ENCODE measurements around the gene CDK8. TPM values are rescaled to one million over a fixed set of nuclear protein-coding genes. Genes with fewer than 3 reads are reported as not detected.

The CDK8 gene
- total RNA-seq, 4 donors from 2014 or later, result 6.7 to 17.9 (median 15.4) TPM

- H3K4me3 ChIP-seq, result no peak overlapping the region
- TF ChIP-seq CTCF (IDR thresholded peaks at IDR 0.05), result no peak
- TF ChIP-seq POLR2A (IDR thresholded peaks at IDR 0.05), result no peak
- intact Hi-C loops (cut with DNase I; ENCODE audit: low total_unique reads), result no loop called here
- H3K27me3 ChIP-seq, result no peaks in the 10 kb centered on the region
- H3K4me1 ChIP-seq, result no peaks in the 10 kb centered on the region
- no peak overlapping the region for H3K27ac ChIP-seq
- H3K36me3 ChIP-seq, result no peaks in the 10 kb centered on the region
- H3K9me3 ChIP-seq, result no peaks in the 10 kb centered on the region
- no peak for DNase-seq
These were observed 183.0 kb downstream of the CDK8 start for GRCh38 chr13:26436914-26437313.

- H3K36me3 ChIP-seq, result no peaks in the 10 kb centered on the region
- TF ChIP-seq CTCF (IDR thresholded peaks at IDR 0.05) (no peak), POLR2A (IDR thresholded peaks at IDR 0.05) (no peak)
- no peak for DNase-seq
- intact Hi-C loops (cut with DNase I; ENCODE audit: low total_unique reads), result no loop called here
- no peak overlapping the region for H3K4me3 ChIP-seq
- H3K9me3 ChIP-seq, result no peaks in the 10 kb centered on the region
- H3K4me1 ChIP-seq, result no peaks in the 10 kb centered on the region
- no peaks in the 10 kb centered on the region for H3K27me3 ChIP-seq
- peak overlapping the region in 1 of 2 donors; percentile 8 for H3K27ac ChIP-seq
These were observed 186.2 kb downstream of the CDK8 start for GRCh38 chr13:26440111-26440510.

- H3K4me3 ChIP-seq, result no peak overlapping the region
These were observed 187.5 kb downstream of the CDK8 start for GRCh38 chr13:26441476-26441875.

GRCh38 chr13:26442541-26442940 lies 188.6 kb downstream of the CDK8 start:
- TF ChIP-seq POLR2A (IDR thresholded peaks at IDR 0.05), result no peak
- TF ChIP-seq CTCF (IDR thresholded peaks at IDR 0.05), result no peak
- H3K4me3 ChIP-seq, result no peak overlapping the region
- no peaks in the 10 kb centered on the region for H3K9me3 ChIP-seq
- no peak for DNase-seq
- H3K27ac ChIP-seq, result peak overlapping the region; percentile 80 to 83
- H3K27me3 ChIP-seq, result no peaks in the 10 kb centered on the region
- no peaks in the 10 kb centered on the region for H3K36me3 ChIP-seq
- no peaks in the 10 kb centered on the region for H3K4me1 ChIP-seq
- intact Hi-C loops (cut with DNase I; ENCODE audit: low total_unique reads), result no loop called here

More at GRCh38 chr13:26441476-26441875, 187.5 kb downstream of the CDK8 start:
- H3K9me3 ChIP-seq, result no peaks in the 10 kb centered on the region
- no peaks in the 10 kb centered on the region for H3K36me3 ChIP-seq
- no peaks in the 10 kb centered on the region for H3K4me1 ChIP-seq
- no peak for DNase-seq
- H3K27ac ChIP-seq, result peak overlapping the region; percentile 80 to 83
- H3K27me3 ChIP-seq, result no peaks in the 10 kb centered on the region
- intact Hi-C loops (cut with DNase I; ENCODE audit: low total_unique reads), result no loop called here
- TF ChIP-seq POLR2A (IDR thresholded peaks at IDR 0.05) (no peak), CTCF (IDR thresholded peaks at IDR 0.05) (no peak)

- no peaks in the 10 kb centered on the region for H3K4me1 ChIP-seq
- H3K36me3 ChIP-seq, result no peaks in the 10 kb centered on the region
- H3K27me3 ChIP-seq, result no peaks in the 10 kb centered on the region
- TF ChIP-seq POLR2A (IDR thresholded peaks at IDR 0.05) (no peak), CTCF (IDR thresholded peaks at IDR 0.05) (no peak)
- H3K4me3 ChIP-seq, result no peak overlapping the region
- intact Hi-C loops (cut with DNase I; ENCODE audit: low total_unique reads), result no loop called here
- no peaks in the 10 kb centered on the region for H3K9me3 ChIP-seq
- H3K27ac ChIP-seq, result no peak overlapping the region
- DNase-seq, result no peak
These were observed 191.2 kb downstream of the CDK8 start for GRCh38 chr13:26445092-26445491.
